Activated naive CD4-positive, alpha-beta T cell treated with anti-CD3 and anti-CD28 coated beads, Interleukin-2, amount 50 U/mL, for 16 hours (primary cell): ENCODE results near the gene CPN2.

Experiments used
- DNase-seq: peaks from one replicate; pipeline ENCODE4 v3.0.0-alpha.2; 2020

Gene CPN2

DNA sequence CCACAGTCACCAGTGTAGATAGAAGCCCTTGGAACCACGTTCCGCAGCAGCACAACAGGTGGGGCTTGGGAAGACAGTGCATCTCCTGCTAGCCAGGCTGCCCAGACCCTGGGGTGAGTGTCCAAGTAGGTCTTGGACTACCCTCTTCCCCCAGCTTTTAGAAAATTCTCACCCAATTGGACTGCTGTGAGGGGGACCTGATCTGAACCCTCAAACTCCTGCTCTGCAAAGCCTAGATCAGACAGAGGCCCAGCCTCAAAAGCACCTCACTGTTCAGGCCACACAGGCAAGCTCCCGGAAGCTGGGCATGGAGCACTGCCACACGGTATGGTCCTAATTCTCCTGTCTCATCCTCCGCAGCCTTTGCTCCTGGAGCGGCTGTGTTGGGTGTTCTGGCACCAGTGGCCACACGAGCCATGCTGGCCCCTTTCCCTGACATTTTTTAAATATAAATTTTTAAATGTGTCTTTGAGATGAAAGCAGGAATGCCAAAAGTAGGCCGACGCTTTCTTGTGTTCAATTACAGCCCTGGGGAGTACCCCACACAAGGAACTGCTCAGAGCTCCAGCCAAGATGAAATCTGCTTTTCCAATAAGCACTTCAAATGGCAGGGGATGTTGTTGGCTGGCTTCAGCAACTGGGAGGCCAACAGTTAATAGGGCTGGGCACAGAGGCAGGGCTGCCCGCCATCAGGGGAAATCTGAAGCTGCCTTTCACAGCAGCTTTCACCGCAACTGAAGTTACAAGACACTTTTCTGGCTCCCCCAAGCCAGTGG lies 40.9 kb downstream of the CPN2 start:
- no peak for DNase-seq

- no peak for DNase-seq
These were observed 42.3 kb downstream of the CPN2 start for GRCh38 chr3:194308601-194309449.

GRCh38 chr3:194307849-194308248 lies 43.3 kb downstream of the CPN2 start:
- no peak for DNase-seq

DNA sequence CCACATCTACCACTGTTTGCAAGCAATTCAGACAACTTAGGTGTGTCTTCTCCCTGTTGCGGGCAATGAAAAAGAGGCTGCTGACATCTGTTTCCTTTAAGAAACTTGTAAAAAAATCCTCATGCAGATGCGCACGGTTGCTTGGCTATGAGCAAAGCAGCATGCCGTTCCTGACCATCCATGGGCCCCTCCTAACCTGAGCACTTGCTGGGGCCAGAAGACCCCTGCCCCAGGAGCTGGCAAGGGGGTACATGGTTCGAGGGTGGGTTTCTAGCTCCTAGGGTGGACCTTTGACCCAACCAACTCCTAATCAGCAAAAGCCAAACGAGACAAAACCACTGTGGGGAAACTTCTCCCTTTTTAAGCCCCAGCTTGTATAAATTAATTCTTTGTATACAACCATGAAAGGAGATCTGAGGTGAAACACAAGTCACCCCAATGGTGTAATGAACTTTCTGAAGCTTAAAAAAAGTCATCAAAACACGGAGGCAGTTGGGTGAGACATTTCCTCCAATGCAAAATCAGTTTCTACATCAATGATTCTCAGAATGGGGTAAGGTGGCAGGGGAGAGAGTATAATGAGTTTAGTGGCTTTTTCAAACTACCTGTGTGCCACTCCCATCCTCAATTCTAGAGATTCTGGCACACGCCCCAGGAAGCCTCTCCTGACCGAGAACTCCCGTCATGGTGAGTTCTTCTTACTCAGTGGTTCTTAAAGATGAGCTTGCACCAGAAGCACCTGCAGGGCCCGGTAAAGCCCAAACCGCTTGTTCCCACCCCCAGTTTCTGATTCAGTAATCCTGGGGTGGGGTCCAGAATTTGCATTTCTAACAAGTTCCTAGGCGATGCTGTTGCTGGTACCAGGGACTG lies 44.1 kb downstream of the CPN2 start:
- DNase-seq: no peak

GRCh38 chr3:194306109-194306686 lies 44.9 kb downstream of the CPN2 start:
- no peak for DNase-seq

GRCh38 chr3:194305356-194306108 lies 45.6 kb downstream of the CPN2 start:
- no peak for DNase-seq

GRCh38 chr3:194304186-194304917 lies 46.8 kb downstream of the CPN2 start:
- DNase-seq: no peak

DNA sequence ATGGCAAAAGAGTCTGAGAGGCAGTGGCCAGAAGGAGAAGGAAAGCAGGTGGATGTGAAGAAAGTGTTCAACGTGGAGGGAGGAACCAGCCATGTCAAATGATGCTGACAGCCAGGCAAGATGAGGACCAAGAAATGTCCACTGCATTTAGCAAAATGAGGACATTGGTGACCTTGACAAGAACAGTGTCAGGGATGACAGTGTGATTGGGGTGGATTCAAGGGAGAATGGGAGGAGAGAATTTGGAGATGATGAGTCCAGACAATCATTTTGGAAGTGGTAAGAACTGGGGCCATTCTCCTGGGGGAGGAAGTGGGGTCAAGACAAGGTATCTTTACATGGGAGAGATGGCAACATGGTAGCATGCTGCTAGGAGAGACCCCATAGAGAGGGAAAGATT lies 47.4 kb downstream of the CPN2 start:
- DNase-seq: no peak

- DNase-seq: no peak
These were observed 49.4 kb downstream of the CPN2 start for GRCh38 chr3:194301730-194302129.

DNA sequence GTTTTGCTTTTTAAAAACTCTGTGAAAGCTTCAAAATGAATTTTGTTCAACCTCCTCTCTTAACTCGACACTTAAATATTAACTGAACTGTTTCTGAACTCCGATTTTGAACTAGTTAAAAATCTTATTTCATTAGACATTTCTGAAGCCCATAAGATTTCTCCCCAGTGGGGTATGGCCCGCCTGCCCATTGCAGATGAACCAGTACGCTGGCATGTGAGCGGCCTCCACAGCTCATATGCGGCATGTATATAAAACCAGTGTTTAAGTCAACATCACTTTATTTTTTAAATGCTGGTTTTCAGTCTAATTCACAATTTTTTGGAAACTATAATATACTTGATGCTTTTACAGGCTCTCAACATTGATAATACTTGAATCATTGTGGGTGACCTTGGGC lies 50.2 kb downstream of the CPN2 start:
- DNase-seq: no peak

DNA sequence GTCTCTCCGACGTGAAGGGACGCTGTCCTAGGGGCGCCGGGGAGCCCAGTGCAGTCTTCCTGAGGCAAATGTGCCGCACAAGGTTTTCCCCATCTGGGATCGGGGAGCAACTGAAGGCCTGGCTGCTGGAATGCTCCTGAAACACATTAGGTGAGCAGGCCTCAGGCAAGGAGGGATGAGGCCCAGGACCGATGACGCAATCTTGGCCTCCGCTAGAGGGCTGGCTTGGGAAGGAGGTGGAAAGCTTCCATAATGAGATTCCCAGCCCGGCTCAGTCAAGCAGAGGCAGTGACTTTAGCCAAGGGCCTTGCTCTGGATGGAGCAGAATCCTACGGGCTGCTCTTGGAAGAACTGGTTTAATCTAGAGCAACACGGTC lies 50.8 kb downstream of the CPN2 start:
- DNase-seq: no peak

DNA sequence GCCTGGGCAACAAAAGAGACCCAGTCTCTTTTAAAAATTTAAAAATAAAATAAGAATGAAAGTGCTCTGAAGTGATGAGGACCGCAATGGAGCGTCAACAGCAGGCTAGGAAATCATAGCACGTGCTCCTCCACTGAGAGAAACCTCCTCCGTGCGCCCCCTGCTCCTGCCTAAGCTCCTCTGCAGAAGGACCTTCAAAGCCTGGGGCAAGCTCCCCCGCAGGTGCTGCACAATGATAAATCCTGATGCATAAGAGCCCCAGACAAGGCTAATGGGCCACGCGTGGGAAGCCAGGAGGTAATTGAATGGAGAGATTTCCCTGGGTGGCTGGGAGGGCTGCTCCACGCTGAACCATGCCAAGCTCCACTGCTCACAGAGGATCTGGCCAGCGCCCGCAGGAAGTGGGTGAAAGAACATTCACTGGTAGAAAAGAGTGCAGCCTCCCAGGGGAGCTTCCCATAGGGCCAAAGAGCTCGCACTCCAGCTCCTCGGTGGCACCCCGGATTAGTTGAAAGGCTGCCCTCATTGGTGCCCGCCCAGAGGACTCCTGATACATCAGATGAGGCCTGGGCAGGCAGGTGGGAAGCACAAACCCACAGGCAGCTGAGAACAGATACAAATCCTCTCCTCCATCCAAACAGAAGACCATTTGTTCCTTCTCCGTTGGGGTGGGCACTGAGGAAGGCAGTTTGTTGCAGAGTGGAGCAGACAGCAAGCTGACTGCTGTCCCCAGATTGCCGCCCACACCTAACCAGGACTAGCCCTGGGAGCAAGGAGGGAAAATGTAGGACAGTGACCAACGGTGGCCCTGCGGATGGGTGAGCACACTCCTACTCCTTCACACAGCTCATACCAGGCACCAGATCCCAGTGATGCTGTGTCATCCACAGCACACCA lies 52.5 kb downstream of the CPN2 start:
- DNase-seq: no peak

DNA sequence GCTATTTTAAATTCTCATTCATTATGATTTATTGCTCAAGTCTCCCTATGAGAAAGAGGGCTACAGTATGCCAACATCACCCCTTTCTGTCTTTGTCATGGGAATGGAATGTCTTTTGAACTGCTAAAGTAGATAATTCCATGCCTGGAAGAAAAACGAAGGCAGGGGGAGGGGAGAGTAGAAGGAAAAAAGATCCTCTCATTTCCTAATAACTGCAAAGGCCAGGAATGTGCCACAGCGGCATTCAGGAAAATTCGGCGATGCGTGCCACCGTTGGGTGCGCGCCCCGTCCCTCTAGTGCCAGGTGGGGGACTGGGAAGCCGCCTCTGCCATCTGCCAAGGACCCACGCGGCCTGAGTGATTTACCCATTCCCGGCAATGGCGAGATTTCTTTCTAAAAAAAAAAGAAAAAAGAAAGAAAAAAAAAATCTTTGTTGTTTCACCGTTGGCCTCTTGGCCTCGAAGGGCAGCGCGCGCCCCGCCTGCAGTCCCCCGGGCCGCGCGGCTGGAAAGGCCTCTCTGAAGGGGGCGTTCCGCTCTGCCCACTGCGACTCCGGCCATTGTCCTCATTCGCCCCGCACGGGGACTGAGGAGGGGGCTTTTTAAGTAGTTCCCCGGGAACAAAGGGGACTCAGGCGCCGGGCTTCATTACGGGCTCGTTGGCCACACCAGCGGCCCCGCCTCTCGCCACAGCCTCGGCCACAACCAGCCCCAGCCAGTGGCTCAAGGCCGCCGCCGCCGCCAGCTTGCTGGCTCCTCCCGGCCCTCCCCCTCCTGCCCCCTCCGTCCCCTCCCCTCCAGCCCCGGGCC lies 54.5 kb downstream of the CPN2 start:
- no peak for DNase-seq

- no peak for DNase-seq
These were observed 56.3 kb downstream of the CPN2 start for GRCh38 chr3:194294895-194295214.

DNA sequence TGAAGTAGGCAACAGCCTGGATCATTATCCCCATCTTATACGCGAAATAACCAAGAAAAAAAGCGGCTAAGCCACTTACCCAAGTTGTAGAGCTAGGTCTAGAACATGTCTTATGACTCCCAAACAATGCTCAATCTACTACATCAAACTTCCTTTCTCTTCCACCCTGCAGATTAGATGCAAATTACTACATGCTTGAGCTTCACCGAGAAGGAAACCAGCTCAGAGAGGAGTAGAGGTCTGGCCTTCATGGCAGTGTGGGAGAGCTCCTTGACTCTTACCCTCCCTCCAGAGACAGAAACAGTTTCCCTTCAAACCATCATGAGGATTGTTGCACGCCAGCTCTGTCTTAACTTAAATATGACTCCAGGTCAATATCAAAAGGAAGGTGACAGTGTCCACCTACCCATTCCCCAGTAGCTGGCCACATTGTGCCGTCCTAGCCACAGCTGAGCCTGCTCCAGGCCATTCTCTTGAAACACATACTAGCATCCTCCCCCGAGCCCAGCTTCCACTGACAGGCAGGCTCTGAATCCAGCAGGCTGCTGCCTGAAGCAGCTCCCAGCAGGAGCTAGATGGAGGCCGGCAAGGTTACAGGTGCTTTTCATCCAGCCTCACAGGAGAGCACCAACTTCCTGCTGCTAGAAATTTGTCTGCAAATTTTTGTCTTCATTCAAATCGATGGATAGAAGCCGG lies 56.8 kb downstream of the CPN2 start:
- no peak for DNase-seq

DNA sequence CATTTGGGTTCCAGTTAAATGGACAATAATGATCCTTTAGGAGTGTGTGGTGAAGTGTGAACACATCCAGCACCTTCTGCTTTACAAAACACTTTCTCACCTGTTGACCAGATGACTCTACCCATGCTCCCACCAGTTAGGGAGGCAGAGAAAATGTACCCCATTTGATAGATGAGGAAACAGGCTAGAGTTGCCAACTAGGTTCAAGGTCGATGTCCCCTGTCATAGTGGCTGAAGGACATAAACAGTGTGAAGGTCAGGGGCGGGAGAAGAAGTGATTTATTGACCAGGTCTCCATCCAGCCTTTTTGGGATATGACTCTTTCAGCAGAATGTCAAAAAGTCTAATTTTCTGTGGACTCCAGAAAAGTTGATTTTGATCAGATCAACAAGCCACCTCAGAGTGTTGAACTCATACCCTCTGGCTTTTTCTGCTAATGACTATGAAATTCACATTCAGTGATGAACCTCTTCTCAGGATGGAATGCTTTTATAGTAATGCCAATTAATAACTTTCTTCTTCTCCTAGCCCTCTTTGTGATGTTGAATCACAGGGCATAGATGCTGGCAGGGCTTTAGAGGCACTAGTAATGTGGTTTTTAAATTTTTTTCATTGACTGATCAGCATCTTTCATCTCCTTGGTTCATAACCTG lies 57.5 kb downstream of the CPN2 start:
- no peak for DNase-seq

DNA sequence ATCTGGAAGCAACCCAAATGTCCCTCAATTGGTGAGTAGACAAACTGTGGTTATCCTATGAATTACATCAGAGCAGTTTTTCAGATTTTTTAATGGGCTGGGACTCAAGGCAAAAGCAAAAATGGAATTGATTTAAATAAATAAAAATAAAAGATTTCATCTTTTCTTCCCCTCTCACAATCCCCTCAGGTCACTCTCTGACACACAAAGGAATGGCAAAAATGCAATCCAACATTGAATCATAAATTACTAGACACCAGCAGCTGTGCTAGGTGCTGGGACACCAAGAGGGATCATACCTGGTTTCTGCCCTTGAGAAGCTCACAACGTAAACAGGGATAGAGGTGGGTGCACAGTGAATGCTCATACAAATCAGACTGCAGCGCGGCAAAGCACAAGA lies 58.8 kb downstream of the CPN2 start:
- no peak for DNase-seq
